Measurements from ENCODE around the gene CACNA1B.

- TF ChIP-seq RFX5 (IDR thresholded peaks at IDR 0.05): no peak
- TF ChIP-seq RAD21 (conservative IDR thresholded peaks at IDR 0.05 in 1 of 2, IDR thresholded peaks at IDR 0.05 in 1 of 2): no peak
- no peak for TF ChIP-seq REST (IDR thresholded peaks at IDR 0.05)
- TF ChIP-seq PBX3 (IDR thresholded peaks at IDR 0.05): no peak
- TF ChIP-seq CTCF (IDR thresholded peaks at IDR 0.05): no peak
- TF ChIP-seq PHF8 (IDR thresholded peaks at IDR 0.05; ENCODE audit: borderline replicate concordance, low read depth): no peak
- TF ChIP-seq HOXA7 (CRISPR knock-in tag; IDR thresholded peaks at IDR 0.05): no peak
- no peak for TF ChIP-seq POLR2A (IDR thresholded peaks at IDR 0.05; ENCODE audit: low read length)
Observed at GRCh38 chr9:138006576-138007233, 129.1 kb downstream of the CACNA1B start.
